Activated T-helper 2 cell treated with anti-CD3 and anti-CD28 coated beads, Interferon-gamma antibody, Interleukin-2, Interleukin-4, amounts not matched to agents 10 μg/mL and 5 μg/mL and 100 μg/mL, durations not matched to agents 14 hours and 24 hours and 36 hours (primary cell): ENCODE data around the gene FNDC10. TPM values are rescaled to one million over a fixed set of nuclear protein-coding genes. Genes with fewer than 3 reads are reported as not detected.

Source experiments
- DNase-seq: peaks from one replicate; pipeline ENCODE4 v3.0.0; 2021; ENCODE audit warnings: low spot score
- H3K27ac Mint-ChIP-seq: one replicate; pipeline ENCODE4 v1.8.0; 2021; ENCODE audit warnings: mixed read lengths
- H3K27me3 Mint-ChIP-seq: one replicate; pipeline ENCODE4 v1.8.0; 2021; ENCODE audit warnings: low read depth, mixed read lengths
- H3K36me3 Mint-ChIP-seq: one replicate; pipeline ENCODE4 v1.8.0; 2021; ENCODE audit warnings: low read depth, mixed read lengths
- H3K4me1 Mint-ChIP-seq: one replicate; pipeline ENCODE4 v1.8.0; 2021; ENCODE audit warnings: low read depth, mixed read lengths
- H3K4me3 Mint-ChIP-seq: one replicate; pipeline ENCODE4 v1.8.0; 2021; ENCODE audit warnings: low read depth, mild to moderate bottlenecking, moderate library complexity, mixed read lengths
- H3K9me3 Mint-ChIP-seq: one replicate; pipeline ENCODE4 v1.8.0; 2021; ENCODE audit warnings: mixed read lengths
- intact Hi-C: fragments of 100-400 bp; cut with micrococcal nuclease; formaldehyde crosslinking; loops from one replicate; pipeline ENCODE4 v1.15.1; 2023
- total RNA-seq: library from RNA; stranded (reverse); gene quantifications from 2 replicates; pipeline ENCODE4 v1.2.3, GENCODE V29; 2022

The FNDC10 gene
- total RNA-seq, 1 donor from 2014 or later: 11.8 TPM

GRCh38 chr1:1624443-1625403 is 24.8 kb upstream of the FNDC10 start:
- no peaks in the 10 kb centered on the region for H3K36me3 Mint-ChIP-seq
- no peaks in the 10 kb centered on the region for H3K4me1 Mint-ChIP-seq
- no peak overlapping the region for H3K27ac Mint-ChIP-seq
- no peak for DNase-seq
- no peaks in the 10 kb centered on the region for H3K27me3 Mint-ChIP-seq
- H3K9me3 Mint-ChIP-seq: no peaks in the 10 kb centered on the region
- no peak overlapping the region for H3K4me3 Mint-ChIP-seq
- intact Hi-C loops: no loop called here

- DNase-seq: no peak
- Mint-ChIP-seq H3K4me1 (no peaks in the 10 kb centered on the region), H3K27me3 (no peaks in the 10 kb centered on the region), H3K9me3 (no peaks in the 10 kb centered on the region), H3K36me3 (no peaks in the 10 kb centered on the region), H3K27ac (no peak overlapping the region), H3K4me3 (no peak overlapping the region)
- intact Hi-C loops: no loop called here
Observed at GRCh38 chr1:1623631-1624442, 23.9 kb upstream of the FNDC10 start.

- intact Hi-C loops: no loop called here
- H3K4me3 Mint-ChIP-seq: no peak overlapping the region
- no peaks in the 10 kb centered on the region for H3K36me3 Mint-ChIP-seq
- H3K9me3 Mint-ChIP-seq: no peaks in the 10 kb centered on the region
- H3K27ac Mint-ChIP-seq: no peak overlapping the region
- no peak for DNase-seq
- no peaks in the 10 kb centered on the region for H3K27me3 Mint-ChIP-seq
- H3K4me1 Mint-ChIP-seq: no peaks in the 10 kb centered on the region
Observed at GRCh38 chr1:1623181-1623630, 23.3 kb upstream of the FNDC10 start.

GRCh38 chr1:1622788-1623094 is 22.8 kb upstream of the FNDC10 start:
- Mint-ChIP-seq H3K27me3 (no peaks in the 10 kb centered on the region), H3K36me3 (peaks cover under 1% of the 10 kb centered on the region)
- intact Hi-C loops: no loop called here

GRCh38 chr1:1622010-1622787 is 22.3 kb upstream of the FNDC10 start:
- H3K36me3 Mint-ChIP-seq: peaks cover 3% of the 10 kb centered on the region
- DNase-seq: no peak
- intact Hi-C loops: no loop called here

More at GRCh38 chr1:1622788-1623094, 22.8 kb upstream of the FNDC10 start:
- Mint-ChIP-seq H3K4me3 (no peak overlapping the region), H3K4me1 (no peaks in the 10 kb centered on the region), H3K27ac (no peak overlapping the region), H3K9me3 (no peaks in the 10 kb centered on the region)
- DNase-seq: no peak

GRCh38 chr1:1621173-1622009 is 21.5 kb upstream of the FNDC10 start:
- peaks cover 3% of the 10 kb centered on the region for H3K36me3 Mint-ChIP-seq

More at GRCh38 chr1:1622010-1622787, 22.3 kb upstream of the FNDC10 start:
- H3K4me3 Mint-ChIP-seq: no peak overlapping the region
- no peaks in the 10 kb centered on the region for H3K27me3 Mint-ChIP-seq
- no peaks in the 10 kb centered on the region for H3K9me3 Mint-ChIP-seq
- H3K4me1 Mint-ChIP-seq: peaks cover 5% of the 10 kb centered on the region
- no peak overlapping the region for H3K27ac Mint-ChIP-seq

GRCh38 chr1:1620433-1621139 is 20.7 kb upstream of the FNDC10 start:
- Mint-ChIP-seq H3K27ac (no peak overlapping the region), H3K9me3 (no peaks in the 10 kb centered on the region), H3K4me3 (no peak overlapping the region), H3K36me3 (peaks cover 3% of the 10 kb centered on the region), H3K27me3 (no peaks in the 10 kb centered on the region), H3K4me1 (peaks cover 8% of the 10 kb centered on the region)
- intact Hi-C loops: no loop called here
- no peak for DNase-seq

More at GRCh38 chr1:1621173-1622009, 21.5 kb upstream of the FNDC10 start:
- Mint-ChIP-seq H3K9me3 (no peaks in the 10 kb centered on the region), H3K27me3 (no peaks in the 10 kb centered on the region), H3K27ac (no peak overlapping the region), H3K4me3 (no peak overlapping the region), H3K4me1 (peaks cover 8% of the 10 kb centered on the region)
- intact Hi-C loops: no loop called here
- no peak for DNase-seq

GRCh38 chr1:1619917-1620361 is 20.0 kb upstream of the FNDC10 start:
- H3K36me3 Mint-ChIP-seq: peaks cover 3% of the 10 kb centered on the region
- intact Hi-C loops: no loop called here
- no peak for DNase-seq
- peaks cover 10% of the 10 kb centered on the region for H3K4me1 Mint-ChIP-seq
- no peak overlapping the region for H3K27ac Mint-ChIP-seq
- H3K9me3 Mint-ChIP-seq: no peaks in the 10 kb centered on the region
- no peaks in the 10 kb centered on the region for H3K27me3 Mint-ChIP-seq
- no peak overlapping the region for H3K4me3 Mint-ChIP-seq

- intact Hi-C loops: no loop called here
- no peak for DNase-seq
- Mint-ChIP-seq H3K36me3 (peaks cover 12% of the 10 kb centered on the region), H3K27me3 (no peaks in the 10 kb centered on the region), H3K4me1 (peaks cover 24% of the 10 kb centered on the region), H3K9me3 (no peaks in the 10 kb centered on the region), H3K4me3 (peak overlapping the region; percentile 5), H3K27ac (no peak overlapping the region)
Observed at GRCh38 chr1:1618396-1619068, 18.6 kb upstream of the FNDC10 start.

- H3K27ac Mint-ChIP-seq: no peak overlapping the region
- intact Hi-C loops: no loop called here
Observed at GRCh38 chr1:1617925-1618324, 18.0 kb upstream of the FNDC10 start.

GRCh38 chr1:1617516-1617915 is 17.6 kb upstream of the FNDC10 start:
- Mint-ChIP-seq H3K27me3 (no peaks in the 10 kb centered on the region), H3K4me3 (peak overlapping the region; percentile 86), H3K27ac (peak overlapping the region; percentile 22), H3K36me3 (peaks cover 13% of the 10 kb centered on the region), H3K4me1 (peaks cover 25% of the 10 kb centered on the region), H3K9me3 (no peaks in the 10 kb centered on the region)
- DNase-seq: no peak
- intact Hi-C loops: no loop called here

More at GRCh38 chr1:1617925-1618324, 18.0 kb upstream of the FNDC10 start:
- no peaks in the 10 kb centered on the region for H3K27me3 Mint-ChIP-seq
- no peaks in the 10 kb centered on the region for H3K9me3 Mint-ChIP-seq
- H3K4me1 Mint-ChIP-seq: peaks cover 25% of the 10 kb centered on the region
- H3K4me3 Mint-ChIP-seq: peak overlapping the region; percentile 86
- no peak for DNase-seq
- H3K36me3 Mint-ChIP-seq: peaks cover 13% of the 10 kb centered on the region
